K562 (cell line): ENCODE measurements around the gene PLXNA2. TPM values are rescaled to one million over a fixed set of nuclear protein-coding genes. Genes with fewer than 3 reads are reported as not detected.
A peak's percentile ranks its signal among the peaks of the same experiment; 100 is the strongest.

Experiments used
- CBFA2T3 ChIP-seq: fragments of 450-650 bp; IDR thresholded peaks from 2 replicates; pipeline ENCODE4 v1.6.1; 2017
- DACH1 ChIP-seq: fragments of 450-650 bp; IDR thresholded peaks from 2 replicates; pipeline ENCODE4 v1.6.1; 2018; ENCODE audit not compliant: partially characterized antibody
- DPF2 ChIP-seq: fragments of 450-650 bp; IDR thresholded peaks from 2 replicates; pipeline ENCODE4 v1.6.1; 2016
- HDAC3 ChIP-seq: fragments of 450-650 bp; IDR thresholded peaks from 2 replicates; pipeline ENCODE4 v1.6.1; 2018; ENCODE audit warnings: borderline replicate concordance, mild to moderate bottlenecking, moderate library complexity; ENCODE audit not compliant: partially characterized antibody
- HMBOX1 ChIP-seq: sonication (generic); IDR thresholded peaks from 2 replicates; pipeline ENCODE4 v1.6.1; 2016
- JUN ChIP-seq, 2 experiments: sonication (generic) in 1 of 2; formaldehyde crosslinking in 1 of 2; IDR thresholded peaks; 2 replicates each; pipeline versions ENCODE4 v1.6.1 to v1.8.0; 2012 to 2022; ENCODE audit warnings: borderline replicate concordance in 2 of 2, mild to moderate bottlenecking in 2 of 2, improper control_type of control experiment in 1 of 2, low read depth in 1 of 2, low read length in 1 of 2, missing genetic modification reagents in 1 of 2
- MIER1 ChIP-seq: fragments of 450-650 bp; IDR thresholded peaks from 2 replicates; pipeline ENCODE4 v1.6.1; 2016; ENCODE audit warnings: antibody characterized with exemption, mild to moderate bottlenecking, low read depth
- SMARCA4 ChIP-seq: fragments of 450-650 bp; IDR thresholded peaks from 2 replicates; pipeline ENCODE4 v1.6.1; 2016
- ZKSCAN3 ChIP-seq: fragments of 250-450 bp; sonication (Bioruptor Pico); IDR thresholded peaks from 2 replicates; pipeline ENCODE4 v1.4.0; 2020
- ZNF140 ChIP-seq: fragments of 250-450 bp; sonication (Bioruptor Pico); IDR thresholded peaks from 2 replicates; pipeline ENCODE4 v1.8.0; 2021; ENCODE audit warnings: moderate library complexity, mild to moderate bottlenecking, inconsistent platforms
- ZNF174 ChIP-seq: fragments of 250-450 bp; sonication (Bioruptor Pico); IDR thresholded peaks from 2 replicates; pipeline ENCODE4 v1.4.0; 2020; ENCODE audit warnings: mild to moderate bottlenecking
- ZNF695 ChIP-seq: fragments of 450-650 bp; formaldehyde crosslinking; IDR thresholded peaks from 2 replicates; pipeline ENCODE4 v1.4.0; 2020; ENCODE audit warnings: mild to moderate bottlenecking, moderate library complexity
- polyA plus RNA-seq, 8 experiments: library from polyadenylated mRNA; depleted of rRNA in 4 of 8; stranded (reverse) in 5 of 8; unstranded in 3 of 8; fragments of >200 nt; fragmentation: Nextera tagmentation in 2 of 8; fragmentation: Illumina TruSeq in 1 of 8; extraction: Ambion mirVana in 2 of 8; extraction: Trizol in 1 of 8; gene quantifications; 2 replicates each; pipeline versions ENCODE4 v1.2.1 to v1.2.3, GENCODE V29; 2011 to 2014; ENCODE audit warnings: inconsistent platforms in 1 of 8, missing spikeins in 1 of 8
- total RNA-seq, 7 experiments: library from RNA; depleted of rRNA in 6 of 7; stranded (reverse); fragments of >200 nt in 6 of 7; fragmentation: Illumina TruSeq in 2 of 7; extraction: Trizol in 2 of 7; gene quantifications; 2 replicates each; pipeline versions ENCODE4 v1.2.1 to v1.2.3, GENCODE V29; 2011 to 2021; ENCODE audit warnings: low replicate concordance in 1 of 7
- TF ChIP-seq, protein P1 (sequence below), 2 experiments: fragments of 450-650 bp in 1 of 2; sonication (generic) in 1 of 2; formaldehyde crosslinking in 1 of 2; IDR thresholded peaks in 1 of 2; conservative IDR thresholded peaks in 1 of 2; 2 replicates each; pipeline versions ENCODE4 v1.6.1 to v1.8.1; 2016 to 2023; ENCODE audit warnings: mild to moderate bottlenecking in 2 of 2, moderate library complexity in 2 of 2, inconsistent platforms in 1 of 2, missing genetic modification reagents in 1 of 2
- TF ChIP-seq, protein P2 (sequence below): fragments of 250-450 bp; sonication (Bioruptor Pico); IDR thresholded peaks from 2 replicates; pipeline ENCODE4 v1.8.0; 2021; ENCODE audit warnings: borderline replicate concordance, mild to moderate bottlenecking, moderate library complexity; ENCODE audit not compliant: poor library complexity, severe bottlenecking

PLXNA2 gene
- total and polyA plus RNA-seq, 9 of the 15 experiments (the other 6 are each of a cell fraction or from before 2014, with no cell fraction given), result 0.01 to 1.3 (median 0.32) TPM

DNA sequence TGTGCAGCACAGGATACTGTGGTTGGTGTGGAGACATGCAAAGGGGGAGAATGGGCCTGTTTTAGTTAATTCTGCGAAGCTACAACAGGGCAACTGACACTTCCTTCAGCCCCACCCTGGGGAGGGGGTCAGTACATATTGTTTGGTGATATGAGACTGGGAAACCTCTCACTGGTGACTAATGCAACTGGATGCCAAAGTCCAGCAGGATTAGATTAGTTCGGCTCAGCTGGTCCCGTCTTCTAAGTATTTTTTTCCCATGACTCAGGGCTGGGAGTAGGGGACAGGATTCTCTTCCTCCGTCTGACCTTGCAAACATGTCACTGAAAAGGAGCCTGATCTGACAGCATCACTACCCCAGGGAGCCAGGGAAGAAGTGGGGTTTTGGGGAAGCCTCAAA, 43.0 kb downstream of the PLXNA2 start (continued):
- TF ChIP-seq HMBOX1, result 0 out of 2 replicates have a peak, but pooled peaks have one; percentile 33
- no peak for TF ChIP-seq ZNF695 (CRISPR knock-in tag)
- TF ChIP-seq, protein P1, sequence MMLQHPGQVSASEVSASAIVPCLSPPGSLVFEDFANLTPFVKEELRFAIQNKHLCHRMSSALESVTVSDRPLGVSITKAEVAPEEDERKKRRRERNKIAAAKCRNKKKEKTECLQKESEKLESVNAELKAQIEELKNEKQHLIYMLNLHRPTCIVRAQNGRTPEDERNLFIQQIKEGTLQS (IDR thresholded peaks at IDR 0.05), result peak; percentile 35; the same call in 1 of the 2 replicates
- TF ChIP-seq, protein P1 (CRISPR knock-in tag; conservative IDR thresholded peaks at IDR 0.05), result no peak
- no peak for TF ChIP-seq HDAC3
- peak; percentile 27 for TF ChIP-seq DACH1
- TF ChIP-seq JUN (IDR thresholded peaks at IDR 0.05; ENCODE audit: borderline replicate concordance, low read depth, low read length), result peak; percentile 29; the same call in 1 of the 2 replicates
- no peak for TF ChIP-seq JUN (CRISPR knock-in tag; IDR thresholded peaks at IDR 0.05; ENCODE audit: borderline replicate concordance)
- TF ChIP-seq SMARCA4, result 0 out of 2 replicates have a peak, but pooled peaks have one; percentile 36
- TF ChIP-seq ZNF140 (CRISPR knock-in tag), result no peak
- TF ChIP-seq CBFA2T3, result peak; percentile 45; the same call in 1 of the 2 replicates
- TF ChIP-seq, protein P2, sequence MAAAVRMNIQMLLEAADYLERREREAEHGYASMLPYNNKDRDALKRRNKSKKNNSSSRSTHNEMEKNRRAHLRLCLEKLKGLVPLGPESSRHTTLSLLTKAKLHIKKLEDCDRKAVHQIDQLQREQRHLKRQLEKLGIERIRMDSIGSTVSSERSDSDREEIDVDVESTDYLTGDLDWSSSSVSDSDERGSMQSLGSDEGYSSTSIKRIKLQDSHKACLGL, result no peak
- no peak for TF ChIP-seq MIER1
- no peak for TF ChIP-seq ZNF174 (CRISPR knock-in tag)
- TF ChIP-seq DPF2, result 0 out of 2 replicates have a peak, but pooled peaks have one; percentile 19
- no peak for TF ChIP-seq ZKSCAN3 (CRISPR knock-in tag)
